Liver (tissue), 9 donors: Measurements from ENCODE around the gene CNR2. TPM values are rescaled to one million over a fixed set of nuclear protein-coding genes. Genes with fewer than 3 reads are reported as not detected.

ENCODE experiments used
- DNase-seq: peaks from one replicate; pipeline ENCODE4 v3.0.0-alpha.2; 2017; ENCODE audit warnings: low spot score
- H3K27ac ChIP-seq, 2 donors: one replicate each; pipeline ENCODE4 v1.7.0; 2013; ENCODE audit warnings: inconsistent platforms in 2 of 2, low read length in 2 of 2, control low read depth in 1 of 2, low read depth in 1 of 2, mild to moderate bottlenecking in 1 of 2
- H3K27me3 ChIP-seq, 4 donors: one replicate each; pipeline versions ENCODE4 v1.6.1 to v1.7.0; 2013; ENCODE audit warnings: low read length in 3 of 4, inconsistent platforms in 1 of 4, mild to moderate bottlenecking in 1 of 4, moderate library complexity in 1 of 4; ENCODE audit not compliant: control insufficient read depth in 4 of 4, insufficient read depth in 4 of 4
- H3K36me3 ChIP-seq, 4 donors: one replicate each; pipeline versions ENCODE4 v1.6.1 to v1.7.0; 2013; ENCODE audit warnings: low read length in 3 of 4, mild to moderate bottlenecking in 3 of 4, low read depth in 1 of 4, moderate library complexity in 1 of 4; ENCODE audit not compliant: control insufficient read depth in 4 of 4, insufficient read depth in 3 of 4
- H3K4me1 ChIP-seq, 4 donors: one replicate each; pipeline versions ENCODE4 v1.6.1 to v1.7.0; 2013; ENCODE audit warnings: low read length in 3 of 4, mild to moderate bottlenecking in 3 of 4, moderate library complexity in 1 of 4; ENCODE audit not compliant: control insufficient read depth in 4 of 4, insufficient read depth in 4 of 4
- H3K4me3 ChIP-seq, 3 donors: one replicate each; pipeline versions ENCODE4 v1.6.1 to v1.7.0; 2013; ENCODE audit warnings: low read length in 3 of 3, control low read depth in 1 of 3, low read depth in 1 of 3, mild to moderate bottlenecking in 1 of 3
- H3K9ac ChIP-seq, 2 donors: one replicate each; pipeline ENCODE4 v1.7.0; 2013; ENCODE audit warnings: low read length in 2 of 2, mild to moderate bottlenecking in 2 of 2, moderate library complexity in 2 of 2, control low read depth in 1 of 2, low read depth in 1 of 2
- H3K9me3 ChIP-seq, 4 donors: one replicate each; pipeline versions ENCODE4 v1.6.1 to v1.7.0; 2013; ENCODE audit warnings: low read length in 3 of 4; ENCODE audit not compliant: control insufficient read depth in 4 of 4
- EGR1 ChIP-seq, 2 donors: IDR thresholded peaks; 2 replicates each; pipeline ENCODE4 v1.6.1; 2016 to 2018; ENCODE audit warnings: antibody characterized with exemption in 2 of 2, low read depth in 2 of 2
- FOXA1 ChIP-seq: IDR thresholded peaks from 2 replicates; pipeline ENCODE4 v1.6.1; 2016; ENCODE audit warnings: antibody characterized with exemption
- FOXA2 ChIP-seq: IDR thresholded peaks from 2 replicates; pipeline ENCODE4 v1.6.1; 2016; ENCODE audit warnings: antibody characterized with exemption
- GABPA ChIP-seq, 2 donors: IDR thresholded peaks in 1 of 2; conservative IDR thresholded peaks in 1 of 2; 2 replicates each; pipeline ENCODE4 v1.6.1; 2016; ENCODE audit warnings: antibody characterized with exemption in 2 of 2, mild to moderate bottlenecking in 1 of 2, moderate library complexity in 1 of 2
- HNF4A ChIP-seq, 2 donors: conservative IDR thresholded peaks; 2 replicates each; pipeline ENCODE4 v1.6.1; 2016; ENCODE audit warnings: antibody characterized with exemption in 2 of 2, mild to moderate bottlenecking in 2 of 2
- HNF4G ChIP-seq: IDR thresholded peaks from 2 replicates; pipeline ENCODE4 v1.6.1; 2016; ENCODE audit warnings: antibody characterized with exemption
- JUND ChIP-seq, 2 donors: IDR thresholded peaks; 2 replicates each; pipeline ENCODE4 v1.6.1; 2016; ENCODE audit warnings: antibody characterized with exemption in 2 of 2
- NR2F2 ChIP-seq: IDR thresholded peaks from 2 replicates; pipeline ENCODE4 v1.6.1; 2016; ENCODE audit warnings: antibody characterized with exemption
- RAD21 ChIP-seq, 2 donors: IDR thresholded peaks; 2 replicates each; pipeline ENCODE4 v1.6.1; 2016; ENCODE audit warnings: antibody characterized with exemption in 2 of 2, mild to moderate bottlenecking in 2 of 2
- RXRA ChIP-seq, 2 donors: IDR thresholded peaks; 2 replicates each; pipeline ENCODE4 v1.6.1; 2017 to 2018; ENCODE audit warnings: antibody characterized with exemption in 2 of 2, mild to moderate bottlenecking in 1 of 2
- SP1 ChIP-seq: IDR thresholded peaks from 2 replicates; pipeline ENCODE4 v1.6.1; 2018; ENCODE audit warnings: antibody characterized with exemption, mild to moderate bottlenecking
- TAF1 ChIP-seq: conservative IDR thresholded peaks from 2 replicates; pipeline ENCODE4 v1.6.1; 2016; ENCODE audit warnings: antibody characterized with exemption, mild to moderate bottlenecking
- YY1 ChIP-seq: IDR thresholded peaks from 2 replicates; pipeline ENCODE4 v1.6.1; 2016; ENCODE audit warnings: antibody characterized with exemption, mild to moderate bottlenecking
- WGBS: extraction: QIAGEN DNeasy Blood & Tissue Kit; methylation state at CpG from one replicate; pipeline ENCODE4 v1.1.7; 2013; 5-methylcytosine and 5-hydroxymethylcytosine counted together
- polyA plus RNA-seq, 2 donors: library from polyadenylated mRNA; stranded (reverse) in 1 of 2; unstranded in 1 of 2; fragments of 200-250 nt in 1 of 2; fragments of >200 nt in 1 of 2; fragmentation: Nextera tagmentation in 1 of 2; extraction: Ambion mirVana in 1 of 2; gene quantifications; one replicate each; pipeline versions ENCODE4 v1.2.1 to v1.2.3, GENCODE V29; 2013 to 2015
- total RNA-seq, 2 donors: library from RNA; depleted of rRNA; stranded (reverse); fragments of >200 nt; gene quantifications; one replicate each; pipeline ENCODE4 v1.2.3, GENCODE V29; 2014
- TF ChIP-seq, protein P1 (sequence below): IDR thresholded peaks from 2 replicates; pipeline ENCODE4 v1.6.1; 2016; ENCODE audit warnings: antibody characterized with exemption, mild to moderate bottlenecking
- TF ChIP-seq, protein P2 (sequence below): IDR thresholded peaks from 2 replicates; pipeline ENCODE4 v1.6.1; 2016; ENCODE audit warnings: antibody characterized with exemption
- TF ChIP-seq, protein P3 (sequence below): IDR thresholded peaks from 2 replicates; pipeline ENCODE4 v1.6.1; 2016; ENCODE audit warnings: antibody characterized with exemption
- TF ChIP-seq, protein P4 (sequence below): fragments of 150-350 bp; IDR thresholded peaks from 2 replicates; pipeline ENCODE4 v1.5.1; 2017; ENCODE audit warnings: improper control_type of control experiment, low read depth, low read length; ENCODE audit not compliant: missing input control
- TF ChIP-seq, protein P5 (sequence below): IDR thresholded peaks from 2 replicates; pipeline ENCODE4 v1.6.1; 2016; ENCODE audit warnings: antibody characterized with exemption
- donor health status: healthy.
- donor health status: healthy.
- donor health status: healthy.
- donor health status: healthy.
- donor health status: healthy.

The CNR2 gene
- total and polyA plus RNA-seq, 4 donors: 0.03 to 0.28 (median 0.09) TPM

DNA sequence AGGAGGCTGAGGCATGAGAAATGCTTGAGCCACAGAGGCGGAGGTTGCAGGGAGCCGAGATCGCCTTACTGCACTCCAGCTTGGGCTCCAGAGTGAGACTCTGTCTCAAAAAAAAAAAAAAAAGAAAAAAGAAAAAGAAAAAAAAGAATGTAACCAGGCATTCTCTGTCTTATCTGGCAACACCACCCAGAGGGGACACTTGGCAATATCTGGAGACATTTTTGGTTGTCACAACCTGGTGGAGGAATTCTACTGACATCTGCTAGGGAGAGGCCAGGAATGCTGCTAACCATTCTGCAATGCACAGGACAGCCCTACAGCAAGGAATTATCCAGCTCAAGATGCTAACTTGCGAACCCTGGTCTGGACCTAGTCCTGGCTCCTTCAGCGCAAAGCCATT is 2.3 kb upstream of the CNR2 start:
- 96% methylated on average over 5 of the region's 5 CpGs for WGBS
- no peak for DNase-seq
- Histone ChIP-seq H3K9me3 (no peaks in the 10 kb centered on the region), H3K27me3 (no peaks in the 10 kb centered on the region), H3K4me1 (peaks cover 0 to 17% (median 4%) of the 10 kb centered on the region in 4 donors), H3K9ac (no peak overlapping the region), H3K27ac (no peak overlapping the region), H3K36me3 (no peaks in the 10 kb centered on the region), H3K4me3 (no peak overlapping the region)
- no peak for TF ChIP-seq RAD21 (IDR thresholded peaks at IDR 0.05)
- TF ChIP-seq JUND (IDR thresholded peaks at IDR 0.05): no peak
- TF ChIP-seq, protein P1, sequence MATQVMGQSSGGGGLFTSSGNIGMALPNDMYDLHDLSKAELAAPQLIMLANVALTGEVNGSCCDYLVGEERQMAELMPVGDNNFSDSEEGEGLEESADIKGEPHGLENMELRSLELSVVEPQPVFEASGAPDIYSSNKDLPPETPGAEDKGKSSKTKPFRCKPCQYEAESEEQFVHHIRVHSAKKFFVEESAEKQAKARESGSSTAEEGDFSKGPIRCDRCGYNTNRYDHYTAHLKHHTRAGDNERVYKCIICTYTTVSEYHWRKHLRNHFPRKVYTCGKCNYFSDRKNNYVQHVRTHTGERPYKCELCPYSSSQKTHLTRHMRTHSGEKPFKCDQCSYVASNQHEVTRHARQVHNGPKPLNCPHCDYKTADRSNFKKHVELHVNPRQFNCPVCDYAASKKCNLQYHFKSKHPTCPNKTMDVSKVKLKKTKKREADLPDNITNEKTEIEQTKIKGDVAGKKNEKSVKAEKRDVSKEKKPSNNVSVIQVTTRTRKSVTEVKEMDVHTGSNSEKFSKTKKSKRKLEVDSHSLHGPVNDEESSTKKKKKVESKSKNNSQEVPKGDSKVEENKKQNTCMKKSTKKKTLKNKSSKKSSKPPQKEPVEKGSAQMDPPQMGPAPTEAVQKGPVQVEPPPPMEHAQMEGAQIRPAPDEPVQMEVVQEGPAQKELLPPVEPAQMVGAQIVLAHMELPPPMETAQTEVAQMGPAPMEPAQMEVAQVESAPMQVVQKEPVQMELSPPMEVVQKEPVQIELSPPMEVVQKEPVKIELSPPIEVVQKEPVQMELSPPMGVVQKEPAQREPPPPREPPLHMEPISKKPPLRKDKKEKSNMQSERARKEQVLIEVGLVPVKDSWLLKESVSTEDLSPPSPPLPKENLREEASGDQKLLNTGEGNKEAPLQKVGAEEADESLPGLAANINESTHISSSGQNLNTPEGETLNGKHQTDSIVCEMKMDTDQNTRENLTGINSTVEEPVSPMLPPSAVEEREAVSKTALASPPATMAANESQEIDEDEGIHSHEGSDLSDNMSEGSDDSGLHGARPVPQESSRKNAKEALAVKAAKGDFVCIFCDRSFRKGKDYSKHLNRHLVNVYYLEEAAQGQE: no peak
- TF ChIP-seq RXRA (IDR thresholded peaks at IDR 0.05): no peak
- TF ChIP-seq GABPA (IDR thresholded peaks at IDR 0.05 in 1 of 2, conservative IDR thresholded peaks at IDR 0.05 in 1 of 2): no peak
- TF ChIP-seq, protein P2, sequence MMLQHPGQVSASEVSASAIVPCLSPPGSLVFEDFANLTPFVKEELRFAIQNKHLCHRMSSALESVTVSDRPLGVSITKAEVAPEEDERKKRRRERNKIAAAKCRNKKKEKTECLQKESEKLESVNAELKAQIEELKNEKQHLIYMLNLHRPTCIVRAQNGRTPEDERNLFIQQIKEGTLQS: no peak
- TF ChIP-seq HNF4A (conservative IDR thresholded peaks at IDR 0.05): no peak
- TF ChIP-seq TAF1: no peak
- no peak for TF ChIP-seq NR2F2
- TF ChIP-seq, protein P3, sequence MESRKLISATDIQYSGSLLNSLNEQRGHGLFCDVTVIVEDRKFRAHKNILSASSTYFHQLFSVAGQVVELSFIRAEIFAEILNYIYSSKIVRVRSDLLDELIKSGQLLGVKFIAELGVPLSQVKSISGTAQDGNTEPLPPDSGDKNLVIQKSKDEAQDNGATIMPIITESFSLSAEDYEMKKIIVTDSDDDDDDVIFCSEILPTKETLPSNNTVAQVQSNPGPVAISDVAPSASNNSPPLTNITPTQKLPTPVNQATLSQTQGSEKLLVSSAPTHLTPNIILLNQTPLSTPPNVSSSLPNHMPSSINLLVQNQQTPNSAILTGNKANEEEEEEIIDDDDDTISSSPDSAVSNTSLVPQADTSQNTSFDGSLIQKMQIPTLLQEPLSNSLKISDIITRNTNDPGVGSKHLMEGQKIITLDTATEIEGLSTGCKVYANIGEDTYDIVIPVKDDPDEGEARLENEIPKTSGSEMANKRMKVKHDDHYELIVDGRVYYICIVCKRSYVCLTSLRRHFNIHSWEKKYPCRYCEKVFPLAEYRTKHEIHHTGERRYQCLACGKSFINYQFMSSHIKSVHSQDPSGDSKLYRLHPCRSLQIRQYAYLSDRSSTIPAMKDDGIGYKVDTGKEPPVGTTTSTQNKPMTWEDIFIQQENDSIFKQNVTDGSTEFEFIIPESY: no peak
- TF ChIP-seq HNF4G: no peak
- TF ChIP-seq SP1: no peak
- no peak for TF ChIP-seq FOXA1
- TF ChIP-seq EGR1 (IDR thresholded peaks at IDR 0.05; ENCODE audit: low read depth in 2 of 2): no peak
- TF ChIP-seq FOXA2: no peak
- TF ChIP-seq, protein P4, sequence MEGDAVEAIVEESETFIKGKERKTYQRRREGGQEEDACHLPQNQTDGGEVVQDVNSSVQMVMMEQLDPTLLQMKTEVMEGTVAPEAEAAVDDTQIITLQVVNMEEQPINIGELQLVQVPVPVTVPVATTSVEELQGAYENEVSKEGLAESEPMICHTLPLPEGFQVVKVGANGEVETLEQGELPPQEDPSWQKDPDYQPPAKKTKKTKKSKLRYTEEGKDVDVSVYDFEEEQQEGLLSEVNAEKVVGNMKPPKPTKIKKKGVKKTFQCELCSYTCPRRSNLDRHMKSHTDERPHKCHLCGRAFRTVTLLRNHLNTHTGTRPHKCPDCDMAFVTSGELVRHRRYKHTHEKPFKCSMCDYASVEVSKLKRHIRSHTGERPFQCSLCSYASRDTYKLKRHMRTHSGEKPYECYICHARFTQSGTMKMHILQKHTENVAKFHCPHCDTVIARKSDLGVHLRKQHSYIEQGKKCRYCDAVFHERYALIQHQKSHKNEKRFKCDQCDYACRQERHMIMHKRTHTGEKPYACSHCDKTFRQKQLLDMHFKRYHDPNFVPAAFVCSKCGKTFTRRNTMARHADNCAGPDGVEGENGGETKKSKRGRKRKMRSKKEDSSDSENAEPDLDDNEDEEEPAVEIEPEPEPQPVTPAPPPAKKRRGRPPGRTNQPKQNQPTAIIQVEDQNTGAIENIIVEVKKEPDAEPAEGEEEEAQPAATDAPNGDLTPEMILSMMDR: no peak
- no peak for TF ChIP-seq YY1
- TF ChIP-seq, protein P5, sequence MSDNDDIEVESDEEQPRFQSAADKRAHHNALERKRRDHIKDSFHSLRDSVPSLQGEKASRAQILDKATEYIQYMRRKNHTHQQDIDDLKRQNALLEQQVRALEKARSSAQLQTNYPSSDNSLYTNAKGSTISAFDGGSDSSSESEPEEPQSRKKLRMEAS: no peak
